A549 (cell line): ENCODE data around the gene DNAJC7. TPM values are rescaled to one million over a fixed set of nuclear protein-coding genes. Genes with fewer than 3 reads are reported as not detected.

ENCODE experiments used
- ATAC-seq, 2 experiments: fragments of 200-7000 bp in 1 of 2; fragments of >200 bp in 1 of 2; cut with Nextera tagmentation in 1 of 2; cut with Tn5 transposase in 1 of 2; 3 replicates each; pipeline versions ENCODE4 v1.8.0 to v1.9.1; 2018 to 2020; ENCODE audit warnings: mild to moderate bottlenecking in 1 of 2, moderate library complexity in 1 of 2
- CTCF ChIA-PET: fragments of 300-600 bp; sonication (Branson Sonifier 250); formaldehyde crosslinking; extraction: SDS; loops from one replicate; lab custom pipeline; 2021; ENCODE audit warnings: antibody characterized with exemption, inconsistent platforms; lab: Yijun Ruan, JAX
- POLR2A ChIA-PET: fragments of 350-600 bp; formaldehyde crosslinking; extraction: SDS; loops from one replicate; lab custom pipeline; 2021; ENCODE audit warnings: antibody characterized with exemption, inconsistent platforms; lab: Yijun Ruan, JAX
- DNase-seq, 2 experiments: peaks; one replicate each; pipeline versions ENCODE4 v3.0.0 to v3.0.0-alpha.2; 2011 to 2016; ENCODE audit warnings: low read depth in 1 of 2, low spot score in 1 of 2
- FAIRE-seq: peaks from 2 replicates; lab custom pipeline; 2011; peaks lifted over from hg19 to GRCh38; lab: Jason Lieb, UNC
- H3K27ac ChIP-seq, 2 experiments: fragments of >200 bp; sonication (Bioruptor Twin); formaldehyde crosslinking; 3 replicates each; pipeline ENCODE4 v1.5.1; 2016 to 2017
- H3K4me1 ChIP-seq: fragments of >200 bp; sonication (Bioruptor Twin); formaldehyde crosslinking; 3 replicates; pipeline ENCODE4 v1.6.1; 2016
- H3K4me2 ChIP-seq: fragments of >200 bp; sonication (Bioruptor Twin); formaldehyde crosslinking; 3 replicates; pipeline ENCODE4 v1.6.1; 2016
- H3K4me3 ChIP-seq: fragments of >200 bp; sonication (Bioruptor Twin); formaldehyde crosslinking; 3 replicates; pipeline ENCODE4 v1.5.1; 2016
- H3K9me3 ChIP-seq: fragments of >200 bp; sonication (Bioruptor Twin); formaldehyde crosslinking; 3 replicates; pipeline ENCODE4 v1.6.1; 2016
- EHF ChIP-seq: fragments of 250-450 bp; sonication (Bioruptor Pico); IDR thresholded peaks from 2 replicates; pipeline ENCODE4 v1.5.0; 2020; ENCODE audit warnings: mild to moderate bottlenecking
- ESRRA ChIP-seq: fragments of 150-350 bp; IDR thresholded peaks from 2 replicates; pipeline ENCODE4 v1.6.1; 2014; ENCODE audit warnings: mild to moderate bottlenecking, low read length, borderline replicate concordance
- HEYL ChIP-seq: fragments of 250-450 bp; sonication (Bioruptor Pico); IDR thresholded peaks from 2 replicates; pipeline ENCODE4 v1.8.0; 2021; ENCODE audit warnings: mild to moderate bottlenecking, moderate library complexity
- HOXA7 ChIP-seq: fragments of 250-450 bp; sonication (Bioruptor Pico); IDR thresholded peaks from 2 replicates; pipeline ENCODE4 v1.5.0; 2020; ENCODE audit warnings: mild to moderate bottlenecking, moderate library complexity
- JUNB ChIP-seq: fragments of >200 bp; sonication (Bioruptor Twin); formaldehyde crosslinking; IDR thresholded peaks from 2 replicates; pipeline ENCODE4 v1.6.1; 2016
- MYC ChIP-seq: IDR thresholded peaks from 2 replicates; pipeline ENCODE4 v1.6.1; 2012; ENCODE audit warnings: mild to moderate bottlenecking, inconsistent platforms, low read length, improper control_type of control experiment, borderline replicate concordance
- NR3C1 ChIP-seq: fragments of >200 bp; sonication (Bioruptor Twin); formaldehyde crosslinking; IDR thresholded peaks from 3 replicates; pipeline ENCODE4 v1.6.1; 2017
- PHF8 ChIP-seq: fragments of 200-600 bp; sonication (generic); IDR thresholded peaks from 2 replicates; pipeline ENCODE4 v1.6.1; 2016; ENCODE audit warnings: low read depth, mild to moderate bottlenecking, antibody characterized with exemption, moderate library complexity, borderline replicate concordance
- RCOR1 ChIP-seq: fragments of 150-350 bp; IDR thresholded peaks from 2 replicates; pipeline ENCODE4 v1.6.1; 2014; ENCODE audit warnings: antibody characterized with exemption, low read length, low read depth
- SMC3 ChIP-seq: fragments of >200 bp; sonication (Bioruptor Twin); formaldehyde crosslinking; IDR thresholded peaks from 3 replicates; pipeline ENCODE4 v1.6.1; 2018; ENCODE audit warnings: inconsistent platforms
- TFCP2L1 ChIP-seq: fragments of 250-450 bp; sonication (Bioruptor Pico); IDR thresholded peaks from 2 replicates; pipeline ENCODE4 v1.5.0; 2021; ENCODE audit warnings: mild to moderate bottlenecking
- ZSCAN20 ChIP-seq: fragments of 250-450 bp; sonication (Bioruptor Pico); IDR thresholded peaks from 2 replicates; pipeline ENCODE4 v1.8.0; 2022; ENCODE audit warnings: mild to moderate bottlenecking, moderate library complexity
- WGBS: methylation state at CpG from one replicate; pipeline ENCODE4 v1.1.6; 2017; ENCODE audit errors: missing lambda C conversion rate; 5-methylcytosine and 5-hydroxymethylcytosine counted together
- polyA plus RNA-seq, 4 experiments: library from polyadenylated mRNA; depleted of rRNA in 3 of 4; stranded (reverse); fragments of >200 nt; fragmentation: RNase III in 1 of 4; extraction: RNeasy Plus Mini Kit Qiagen cat#74134 plus additional on column Dnase treatment in 1 of 4; gene quantifications; 2 replicates in 3 of 4; 3 replicates in 1 of 4; pipeline ENCODE4 v1.2.3, GENCODE V29; 2011 to 2017
- TF ChIP-seq, protein P1 (sequence below): fragments of 250-450 bp; sonication (Bioruptor Pico); IDR thresholded peaks from 2 replicates; pipeline ENCODE4 v1.5.0; 2020; ENCODE audit warnings: low read depth, mild to moderate bottlenecking, moderate library complexity
- TF ChIP-seq, protein P2 (sequence below): fragments of >200 bp; sonication (Bioruptor Twin); formaldehyde crosslinking; IDR thresholded peaks from 3 replicates; pipeline ENCODE4 v1.6.1; 2016
- TF ChIP-seq, protein P3 (sequence below): fragments of >200 bp; sonication (Bioruptor Twin); formaldehyde crosslinking; IDR thresholded peaks from 2 replicates; pipeline ENCODE4 v1.6.1; 2016
- TF ChIP-seq, protein P4 (sequence below): fragments of 200-600 bp; sonication (generic); IDR thresholded peaks from 2 replicates; pipeline ENCODE4 v1.6.1; 2016; ENCODE audit warnings: antibody characterized with exemption, mild to moderate bottlenecking, moderate library complexity
- TF ChIP-seq, protein P5 (sequence below): IDR thresholded peaks from 2 replicates; pipeline ENCODE4 v1.6.1; 2012; ENCODE audit warnings: low read depth, borderline replicate concordance
- TF ChIP-seq, protein P6 (sequence below): fragments of 450-650 bp; IDR thresholded peaks from 2 replicates; pipeline ENCODE4 v1.6.1; 2014; ENCODE audit warnings: antibody characterized with exemption

Gene DNAJC7
- polyA plus RNA-seq, 2 of the 4 experiments (the other 2 are of a cell fraction): 95.3 to 148 TPM

DNA sequence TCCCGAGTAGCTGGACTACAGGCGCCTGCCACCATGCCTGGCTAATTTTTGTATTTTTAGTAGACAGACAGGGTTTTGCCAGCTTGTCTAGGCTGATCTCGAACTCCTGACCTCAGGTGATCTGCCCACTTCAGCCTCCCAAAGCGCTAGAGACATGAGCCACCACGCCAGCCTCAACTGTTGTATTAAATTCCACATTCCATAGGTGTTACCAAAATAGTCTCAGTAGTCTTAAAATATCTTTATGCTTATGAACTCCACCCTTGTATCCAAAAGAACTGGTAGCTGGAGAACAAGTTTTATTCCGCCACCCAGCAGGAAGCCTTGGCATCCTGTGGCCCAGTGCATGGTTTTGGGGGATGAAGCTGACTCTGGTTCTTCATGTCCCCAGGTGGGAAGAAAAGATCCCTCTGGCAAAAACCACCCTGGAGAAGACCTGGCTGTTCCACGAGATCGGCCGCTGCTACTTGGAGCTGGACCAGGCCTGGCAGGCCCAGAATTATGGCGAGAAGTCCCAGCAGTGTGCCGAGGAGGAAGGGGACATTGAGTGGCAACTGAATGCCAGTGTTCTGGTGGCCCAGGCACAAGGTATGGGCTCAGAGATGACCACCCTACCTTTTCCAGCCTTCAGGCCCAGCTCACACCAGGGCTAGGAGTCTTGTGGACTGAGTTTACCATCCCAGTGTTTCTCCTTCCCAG lies 68.3 kb downstream of the DNAJC7 start:
- ATAC-seq: peak in 1 of 2 experiments; percentile 30; a peak in 3 of 6 replicates
- POLR2A ChIA-PET: no interaction called here

DNA sequence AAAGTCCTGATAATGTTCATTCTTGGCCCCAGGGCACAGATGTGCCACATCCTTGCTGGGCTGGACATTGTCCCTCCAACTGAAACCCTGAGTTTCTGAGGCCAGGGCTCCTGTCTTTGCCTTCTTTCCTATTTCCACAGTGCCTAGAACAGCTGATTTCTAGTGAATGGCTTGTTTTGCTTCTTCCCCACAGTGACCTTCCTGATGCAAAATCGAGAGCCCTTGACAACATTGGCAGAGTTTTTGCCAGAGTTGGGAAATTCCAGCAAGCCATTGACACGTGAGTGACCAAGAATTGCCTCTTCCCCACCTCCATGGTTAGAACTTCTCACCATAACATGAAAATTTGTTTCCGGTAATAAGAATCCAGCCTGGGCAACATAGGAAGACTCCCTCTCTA lies 72.3 kb downstream of the DNAJC7 start:
- TF ChIP-seq HEYL: no peak
- TF ChIP-seq, protein P1, sequence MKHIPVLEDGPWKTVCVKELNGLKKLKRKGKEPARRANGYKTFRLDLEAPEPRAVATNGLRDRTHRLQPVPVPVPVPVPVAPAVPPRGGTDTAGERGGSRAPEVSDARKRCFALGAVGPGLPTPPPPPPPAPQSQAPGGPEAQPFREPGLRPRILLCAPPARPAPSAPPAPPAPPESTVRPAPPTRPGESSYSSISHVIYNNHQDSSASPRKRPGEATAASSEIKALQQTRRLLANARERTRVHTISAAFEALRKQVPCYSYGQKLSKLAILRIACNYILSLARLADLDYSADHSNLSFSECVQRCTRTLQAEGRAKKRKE (CRISPR knock-in tag): no peak
- TF ChIP-seq, protein P2, sequence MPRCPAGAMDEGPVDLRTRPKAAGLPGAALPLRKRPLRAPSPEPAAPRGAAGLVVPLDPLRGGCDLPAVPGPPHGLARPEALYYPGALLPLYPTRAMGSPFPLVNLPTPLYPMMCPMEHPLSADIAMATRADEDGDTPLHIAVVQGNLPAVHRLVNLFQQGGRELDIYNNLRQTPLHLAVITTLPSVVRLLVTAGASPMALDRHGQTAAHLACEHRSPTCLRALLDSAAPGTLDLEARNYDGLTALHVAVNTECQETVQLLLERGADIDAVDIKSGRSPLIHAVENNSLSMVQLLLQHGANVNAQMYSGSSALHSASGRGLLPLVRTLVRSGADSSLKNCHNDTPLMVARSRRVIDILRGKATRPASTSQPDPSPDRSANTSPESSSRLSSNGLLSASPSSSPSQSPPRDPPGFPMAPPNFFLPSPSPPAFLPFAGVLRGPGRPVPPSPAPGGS: no peak
- no peak for TF ChIP-seq TFCP2L1 (CRISPR knock-in tag)
- no peak for TF ChIP-seq JUNB
- TF ChIP-seq, protein P3, sequence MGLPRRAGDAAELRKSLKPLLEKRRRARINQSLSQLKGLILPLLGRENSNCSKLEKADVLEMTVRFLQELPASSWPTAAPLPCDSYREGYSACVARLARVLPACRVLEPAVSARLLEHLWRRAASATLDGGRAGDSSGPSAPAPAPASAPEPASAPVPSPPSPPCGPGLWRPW: no peak
- no peak for TF ChIP-seq HOXA7 (CRISPR knock-in tag)
- TF ChIP-seq, protein P4, sequence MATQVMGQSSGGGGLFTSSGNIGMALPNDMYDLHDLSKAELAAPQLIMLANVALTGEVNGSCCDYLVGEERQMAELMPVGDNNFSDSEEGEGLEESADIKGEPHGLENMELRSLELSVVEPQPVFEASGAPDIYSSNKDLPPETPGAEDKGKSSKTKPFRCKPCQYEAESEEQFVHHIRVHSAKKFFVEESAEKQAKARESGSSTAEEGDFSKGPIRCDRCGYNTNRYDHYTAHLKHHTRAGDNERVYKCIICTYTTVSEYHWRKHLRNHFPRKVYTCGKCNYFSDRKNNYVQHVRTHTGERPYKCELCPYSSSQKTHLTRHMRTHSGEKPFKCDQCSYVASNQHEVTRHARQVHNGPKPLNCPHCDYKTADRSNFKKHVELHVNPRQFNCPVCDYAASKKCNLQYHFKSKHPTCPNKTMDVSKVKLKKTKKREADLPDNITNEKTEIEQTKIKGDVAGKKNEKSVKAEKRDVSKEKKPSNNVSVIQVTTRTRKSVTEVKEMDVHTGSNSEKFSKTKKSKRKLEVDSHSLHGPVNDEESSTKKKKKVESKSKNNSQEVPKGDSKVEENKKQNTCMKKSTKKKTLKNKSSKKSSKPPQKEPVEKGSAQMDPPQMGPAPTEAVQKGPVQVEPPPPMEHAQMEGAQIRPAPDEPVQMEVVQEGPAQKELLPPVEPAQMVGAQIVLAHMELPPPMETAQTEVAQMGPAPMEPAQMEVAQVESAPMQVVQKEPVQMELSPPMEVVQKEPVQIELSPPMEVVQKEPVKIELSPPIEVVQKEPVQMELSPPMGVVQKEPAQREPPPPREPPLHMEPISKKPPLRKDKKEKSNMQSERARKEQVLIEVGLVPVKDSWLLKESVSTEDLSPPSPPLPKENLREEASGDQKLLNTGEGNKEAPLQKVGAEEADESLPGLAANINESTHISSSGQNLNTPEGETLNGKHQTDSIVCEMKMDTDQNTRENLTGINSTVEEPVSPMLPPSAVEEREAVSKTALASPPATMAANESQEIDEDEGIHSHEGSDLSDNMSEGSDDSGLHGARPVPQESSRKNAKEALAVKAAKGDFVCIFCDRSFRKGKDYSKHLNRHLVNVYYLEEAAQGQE: no peak
- TF ChIP-seq PHF8: no peak
- TF ChIP-seq, protein P5, sequence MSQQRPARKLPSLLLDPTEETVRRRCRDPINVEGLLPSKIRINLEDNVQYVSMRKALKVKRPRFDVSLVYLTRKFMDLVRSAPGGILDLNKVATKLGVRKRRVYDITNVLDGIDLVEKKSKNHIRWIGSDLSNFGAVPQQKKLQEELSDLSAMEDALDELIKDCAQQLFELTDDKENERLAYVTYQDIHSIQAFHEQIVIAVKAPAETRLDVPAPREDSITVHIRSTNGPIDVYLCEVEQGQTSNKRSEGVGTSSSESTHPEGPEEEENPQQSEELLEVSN: no peak
- TF ChIP-seq ZSCAN20 (CRISPR knock-in tag): no peak
- TF ChIP-seq, protein P6, sequence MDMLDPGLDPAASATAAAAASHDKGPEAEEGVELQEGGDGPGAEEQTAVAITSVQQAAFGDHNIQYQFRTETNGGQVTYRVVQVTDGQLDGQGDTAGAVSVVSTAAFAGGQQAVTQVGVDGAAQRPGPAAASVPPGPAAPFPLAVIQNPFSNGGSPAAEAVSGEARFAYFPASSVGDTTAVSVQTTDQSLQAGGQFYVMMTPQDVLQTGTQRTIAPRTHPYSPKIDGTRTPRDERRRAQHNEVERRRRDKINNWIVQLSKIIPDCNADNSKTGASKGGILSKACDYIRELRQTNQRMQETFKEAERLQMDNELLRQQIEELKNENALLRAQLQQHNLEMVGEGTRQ: no peak
- no peak for TF ChIP-seq RCOR1
- no peak for TF ChIP-seq NR3C1
- WGBS: 76% methylated on average over 3 of the region's 3 CpGs
- H3K4me1 ChIP-seq: no peaks in the 10 kb centered on the region
- ATAC-seq: no peak
- FAIRE-seq: no peak
- no peak for DNase-seq
- CTCF ChIA-PET: interaction anchor here (1.3 to 15.4 kb wide), 3 partner anchors 12 to 181 kb away, joined by 3 to 204 read pairs (median 5); no protein-coding TSS in a partner anchor
- no peak overlapping the region for H3K4me2 ChIP-seq
- H3K4me3 ChIP-seq: no peak overlapping the region
- POLR2A ChIA-PET: no interaction called here
- no peaks in the 10 kb centered on the region for H3K9me3 ChIP-seq
- no peak overlapping the region for H3K27ac ChIP-seq

More for the DNA sequence above, 68.3 kb downstream of the DNAJC7 start:
- FAIRE-seq (no peak), DNase-seq (no peak)
- H3K4me2 ChIP-seq: no peak overlapping the region
- no peaks in the 10 kb centered on the region for H3K4me1 ChIP-seq
- H3K9me3 ChIP-seq: no peaks in the 10 kb centered on the region
- CTCF ChIA-PET: interaction anchor here (0.6 to 15.4 kb wide), 9 partner anchors 10 to 805 kb away, joined by 3 to 204 read pairs (median 5); partner anchors contain the start of gene ODAD4
- no peak for TF ChIP-seq SMC3
- TF ChIP-seq MYC: no peak
- no peak for TF ChIP-seq EHF (CRISPR knock-in tag)
- no peak for TF ChIP-seq ESRRA
- no peak overlapping the region for H3K4me3 ChIP-seq
- 84% methylated on average over 11 of the region's 11 CpGs for WGBS
- no peak overlapping the region for H3K27ac ChIP-seq
